Activated CD4-positive, alpha-beta T cell treated with anti-CD3 and anti-CD28 coated beads, Interleukin-10, Interleukin-2, amounts not matched to agents 100 ng/mL and 50 ng/mL, durations not matched to agents 16 hours and 8 hours (primary cell): Measurements from ENCODE around the gene ZNF10.
A peak's percentile ranks its signal among the peaks of the same experiment; 100 is the strongest.

ENCODE experiments used
- DNase-seq: peaks from one replicate; pipeline ENCODE4 v3.0.0-alpha.2; 2020

ZNF10 gene

GRCh38 chr12:133130038-133130807, at the start of gene ZNF10, which contains the start of gene ZNF891:
Gene ZNF10 (plus strand): TSS chr12:133130627. CDS start chr12:133144493, 13,866 bp downstream.
Gene ZNF891 (minus strand): TSS chr12:133130274. CDS start chr12:133121918, 8,356 bp downstream.
- peak; percentile 96 for DNase-seq

GRCh38 chr12:133081159-133081780, 49.2 kb upstream of the ZNF10 start:
- no peak for DNase-seq

- no peak for DNase-seq
These were observed 47.1 kb upstream of the ZNF10 start for GRCh38 chr12:133083345-133083744.

- DNase-seq, result no peak
These were observed 24.8 kb upstream of the ZNF10 start for GRCh38 chr12:133105620-133106019.

GRCh38 chr12:133106253-133106652, 24.2 kb upstream of the ZNF10 start:
- DNase-seq, result no peak

- DNase-seq, result no peak
These were observed 23.3 kb upstream of the ZNF10 start for GRCh38 chr12:133107121-133107520.

GRCh38 chr12:133108150-133108549, 22.3 kb upstream of the ZNF10 start:
- no peak for DNase-seq

GRCh38 chr12:133120385-133121191, 9.8 kb upstream of the ZNF10 start:
- DNase-seq, result no peak

GRCh38 chr12:133124674-133125073, 5.8 kb upstream of the ZNF10 start:
- no peak for DNase-seq

GRCh38 chr12:133129368-133130037, 924 bp upstream of the ZNF10 start:
- no peak for DNase-seq

GRCh38 chr12:133130808-133131128, 341 bp downstream of the ZNF10 start:
- DNase-seq, result no peak

GRCh38 chr12:133135747-133136146, 5.3 kb downstream of the ZNF10 start:
- no peak for DNase-seq

- DNase-seq, result no peak
These were observed 15.6 kb downstream of the ZNF10 start for GRCh38 chr12:133145981-133146380.

GRCh38 chr12:133156125-133156690, 25.8 kb downstream of the ZNF10 start:
- DNase-seq, result no peak

GRCh38 chr12:133165776-133166175, 35.3 kb downstream of the ZNF10 start:
- DNase-seq, result no peak

- no peak for DNase-seq
These were observed 42.1 kb downstream of the ZNF10 start for GRCh38 chr12:133172491-133172890.

GRCh38 chr12:133174901-133175300, 44.5 kb downstream of the ZNF10 start:
- DNase-seq, result no peak

- DNase-seq, result no peak
These were observed 50.2 kb downstream of the ZNF10 start for GRCh38 chr12:133180669-133181068.

- DNase-seq, result peak; percentile 93
These were observed 51.0 kb downstream of the ZNF10 start, which contains the start of gene ZNF268 for GRCh38 chr12:133181238-133181959. Gene ZNF268 (plus strand): TSS chr12:133181495. CDS start chr12:133181998, 503 bp downstream.

GRCh38 chr12:133190176-133190575, 59.7 kb downstream of the ZNF10 start:
- no peak for DNase-seq

- DNase-seq, result no peak
These were observed 62.4 kb downstream of the ZNF10 start for GRCh38 chr12:133192847-133193246.

GRCh38 chr12:133201888-133202287, 71.5 kb downstream of the ZNF10 start:
- no peak for DNase-seq
